ENCODE results near the gene RTL10.

The RTL10 gene

GRCh38 chr22:19875531-19876313, 21.0 kb upstream of the RTL10 start:
- DNase-seq (ENCODE audit: low read depth) = no peak

DNA sequence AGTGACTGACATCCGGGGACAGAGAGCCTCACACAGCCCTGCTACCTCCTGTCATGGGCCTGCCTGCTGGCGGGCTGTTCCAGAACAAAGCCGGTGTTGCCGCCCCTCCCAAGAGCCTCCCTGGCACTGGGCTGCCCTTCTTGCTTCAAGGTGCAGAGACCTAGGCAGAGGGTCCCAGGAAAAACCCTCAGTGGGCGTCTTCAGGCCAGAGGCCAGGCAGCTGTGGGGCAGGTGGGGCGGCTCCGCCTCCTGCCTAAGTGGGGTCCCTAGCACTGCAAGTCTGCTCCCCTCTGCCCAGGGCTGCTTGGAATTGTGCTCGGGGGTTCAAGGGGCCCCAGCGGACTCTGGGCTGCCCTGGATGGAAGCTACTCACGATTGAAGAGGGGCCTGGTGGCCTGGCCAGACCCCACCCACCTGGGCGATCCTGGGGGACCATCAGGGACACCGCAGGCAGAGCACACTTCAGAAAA, 20.4 kb upstream of the RTL10 start:
- no peak for DNase-seq (ENCODE audit: low read depth)

DNA sequence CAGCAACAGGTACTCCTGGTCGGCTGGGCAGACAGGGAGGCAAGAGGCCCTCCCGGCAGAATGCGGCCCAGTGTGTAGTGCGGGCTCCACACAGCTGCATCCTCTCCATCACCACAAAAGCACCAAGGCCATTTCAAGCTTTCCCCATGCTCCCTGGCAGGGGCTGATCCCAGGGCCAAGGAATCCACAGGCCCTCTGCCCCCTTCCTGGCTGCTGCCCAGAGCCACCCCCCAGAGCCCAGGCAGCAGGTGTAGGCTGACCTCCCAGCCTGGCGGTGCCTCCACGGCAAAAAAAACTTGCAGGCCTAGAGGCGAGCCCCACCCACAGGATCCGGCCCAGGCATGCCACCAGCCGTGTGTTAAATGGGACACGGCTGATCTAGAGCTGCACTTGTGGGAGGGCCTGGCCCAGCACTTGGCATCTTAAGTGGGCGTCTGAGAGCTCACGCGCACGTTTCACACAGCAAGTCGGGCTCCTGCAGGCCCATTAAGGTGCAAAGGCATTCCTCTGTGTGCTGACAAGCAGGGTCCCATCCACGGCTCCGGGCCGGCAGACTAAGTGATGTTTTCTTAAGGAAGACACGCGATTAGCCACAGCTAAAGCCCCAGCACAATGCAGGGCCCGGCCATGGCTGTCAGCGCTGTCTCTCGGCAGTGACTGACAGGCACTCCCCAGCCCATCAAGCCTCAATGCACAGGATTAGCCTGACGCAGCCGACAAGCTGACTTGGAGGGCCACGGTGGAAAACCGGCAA, 19.8 kb upstream of the RTL10 start:
- no peak for DNase-seq (ENCODE audit: low read depth)

GRCh38 chr22:19873960-19874306, 19.3 kb upstream of the RTL10 start:
- no peak for DNase-seq (ENCODE audit: low read depth)

DNA sequence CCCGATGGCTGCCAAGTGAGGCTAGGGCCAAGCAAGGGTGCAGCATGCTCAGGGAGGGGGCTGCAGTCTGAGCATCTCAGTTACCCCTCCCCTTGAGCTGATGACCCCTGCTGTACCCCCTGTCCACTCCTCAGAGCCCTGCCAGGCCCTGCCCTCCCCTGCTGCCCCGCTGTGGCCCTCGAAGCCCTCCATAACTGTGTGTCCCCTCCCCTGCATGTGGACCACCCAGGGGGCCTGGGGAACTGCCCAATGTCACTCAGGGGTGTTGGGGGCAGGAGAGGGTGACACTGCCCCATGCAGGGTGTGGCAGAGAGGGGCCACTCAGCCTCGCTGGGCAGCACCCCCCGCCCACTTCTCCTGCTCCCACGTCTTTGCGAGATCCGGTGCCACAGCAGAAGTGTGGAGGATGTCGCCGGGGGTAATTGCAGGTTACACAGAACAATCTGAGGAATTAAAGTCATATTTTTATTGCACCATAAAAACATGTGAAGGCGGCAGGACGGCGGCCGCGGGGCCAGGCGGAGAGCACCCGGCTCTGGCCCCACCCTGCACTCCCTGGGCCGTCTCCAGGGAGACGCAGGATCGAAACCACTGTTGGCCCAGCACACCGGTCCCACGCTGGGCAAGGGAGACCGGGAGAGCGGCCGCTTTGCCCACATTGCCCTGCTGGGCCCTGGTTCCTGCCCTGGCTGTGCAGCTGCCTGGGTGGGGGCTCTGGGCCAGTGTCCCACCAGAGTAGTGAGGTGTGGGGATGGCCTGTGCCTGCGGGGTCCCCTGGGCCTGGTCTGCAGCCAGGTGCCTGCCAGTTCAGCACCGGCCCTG, 18.7 kb upstream of the RTL10 start:
- DNase-seq (ENCODE audit: low read depth) = no peak

- DNase-seq (ENCODE audit: low read depth) = no peak
These were observed 18.1 kb upstream of the RTL10 start for GRCh38 chr22:19872779-19873137.

DNA sequence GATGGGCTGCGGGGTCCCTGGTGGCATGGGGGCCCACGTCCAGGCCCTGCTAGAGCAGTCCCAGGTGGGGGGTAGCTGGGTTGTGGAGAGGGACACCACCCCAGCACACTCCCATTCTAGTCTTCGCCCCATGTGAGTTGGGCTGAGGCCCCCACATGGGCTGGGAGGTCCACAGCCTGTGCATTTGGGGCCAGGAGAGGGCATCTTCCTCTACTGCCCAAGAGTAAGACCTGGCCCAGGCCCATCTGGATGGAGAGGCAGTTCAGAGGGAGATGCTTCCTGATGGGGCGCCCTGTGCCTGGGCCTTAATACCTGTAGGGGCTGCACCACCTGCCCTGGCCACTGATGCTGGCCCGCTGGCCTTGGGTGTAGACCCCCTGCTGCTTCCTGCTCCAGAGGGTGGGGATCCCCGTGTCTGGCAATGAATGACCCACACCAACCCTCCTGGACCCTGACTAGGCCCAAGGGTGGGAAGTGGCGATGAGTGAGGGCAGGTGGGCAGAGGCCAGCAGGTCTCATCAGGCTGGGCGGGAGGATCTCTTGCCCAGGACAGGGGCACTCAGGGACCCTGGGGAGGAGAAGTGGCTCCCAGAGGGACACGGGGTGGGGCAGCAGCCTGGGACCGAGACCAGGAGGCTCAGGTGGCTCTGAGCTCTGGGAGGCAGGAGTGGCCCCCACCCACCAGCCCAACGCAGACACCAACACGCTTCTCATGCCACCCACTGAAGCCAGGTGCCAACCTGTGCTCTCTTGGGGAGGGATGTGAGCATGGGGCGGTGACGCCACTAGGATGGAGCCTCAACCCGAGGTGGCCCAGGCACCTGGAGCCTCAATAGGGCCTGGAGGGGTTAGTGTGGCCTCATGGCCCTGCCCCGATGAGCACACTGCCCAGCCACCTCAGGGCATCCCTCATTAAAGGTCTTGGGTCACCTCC, 17.4 kb upstream of the RTL10 start:
- no peak for DNase-seq (ENCODE audit: low read depth)

DNA sequence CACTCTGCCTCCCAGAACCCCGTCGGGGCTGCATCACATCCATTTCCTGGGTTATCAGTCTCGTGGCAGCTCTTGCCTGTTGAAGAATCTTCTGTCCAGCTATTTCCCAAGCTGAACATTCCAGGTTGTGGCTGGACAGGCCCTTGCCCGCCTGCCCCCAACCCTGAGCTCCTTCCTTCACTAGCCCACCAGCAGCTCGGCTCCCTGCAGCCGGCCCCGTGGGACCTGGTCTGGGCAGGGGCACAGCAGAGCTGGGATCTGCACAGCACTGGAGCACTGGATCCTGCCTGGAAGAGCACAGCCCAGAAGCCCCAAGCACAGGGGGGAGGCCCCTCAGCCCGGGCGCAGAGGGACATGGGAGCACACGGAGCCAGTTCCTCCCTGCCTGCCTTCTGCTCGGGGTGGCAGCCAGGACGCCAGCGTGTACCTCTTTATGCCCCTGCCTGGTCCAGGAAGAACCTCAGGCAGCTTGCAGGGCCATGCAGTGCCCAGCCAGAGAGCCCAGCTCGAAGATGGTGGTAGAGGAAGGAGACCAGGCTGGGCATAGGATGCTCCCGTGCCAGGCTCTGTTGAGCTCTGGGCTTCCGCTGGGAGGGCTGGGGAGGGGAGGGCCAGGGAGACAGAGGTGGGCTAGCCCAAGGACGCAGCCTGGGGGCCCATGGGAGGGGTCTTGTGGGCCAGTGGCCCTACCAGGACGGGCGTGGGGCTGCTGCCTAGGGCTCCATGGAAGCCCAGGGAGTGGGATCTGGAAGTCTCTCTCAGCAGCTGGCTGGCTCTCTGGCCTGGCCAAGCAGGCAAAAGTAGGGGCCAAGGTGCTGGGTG, 16.6 kb upstream of the RTL10 start:
- DNase-seq (ENCODE audit: low read depth) = no peak

DNA sequence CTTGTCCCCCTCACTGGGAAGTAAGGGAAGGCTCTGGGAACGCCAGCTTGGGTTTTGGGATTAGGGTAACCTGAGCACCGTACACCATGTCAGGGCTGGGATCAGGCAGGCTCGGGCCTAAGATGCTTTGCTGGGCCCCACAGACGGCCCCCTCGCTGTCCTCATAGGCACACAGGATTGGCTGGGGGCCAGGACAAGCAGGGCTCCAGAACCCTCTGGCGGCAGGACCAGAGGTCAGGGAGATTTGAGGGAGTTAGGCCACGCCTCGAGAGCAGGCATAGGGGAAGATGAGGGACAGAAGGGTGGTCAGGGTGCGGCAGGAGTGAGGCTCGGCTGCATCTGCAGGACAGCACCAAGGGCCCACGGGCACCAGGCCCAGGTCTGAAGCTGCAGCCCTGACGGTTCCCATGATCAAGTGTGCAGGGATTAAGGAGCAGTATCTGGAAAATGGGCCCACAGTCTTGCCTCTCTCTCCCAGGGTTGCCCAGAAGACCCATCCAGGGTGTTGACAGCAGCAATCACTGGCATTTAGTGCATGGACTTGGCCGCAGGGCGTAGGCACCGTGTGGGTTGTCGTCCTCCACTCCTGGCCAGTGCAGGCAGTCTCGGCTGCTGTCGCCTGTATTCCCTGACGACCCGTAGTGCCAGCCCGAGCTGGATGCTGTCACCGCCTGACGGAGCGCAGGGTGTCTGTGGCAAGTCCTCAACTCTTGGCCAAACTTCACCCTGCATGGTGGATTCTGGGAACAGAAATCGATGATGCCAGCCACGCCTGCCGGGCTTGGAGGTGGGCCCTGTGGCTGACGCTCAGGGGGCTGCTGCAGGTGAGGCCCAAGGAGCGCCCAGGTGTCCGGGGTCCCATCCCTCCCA, 15.7 kb upstream of the RTL10 start:
- DNase-seq (ENCODE audit: low read depth) = no peak

GRCh38 chr22:19869497-19870152, 15.0 kb upstream of the RTL10 start:
- DNase-seq (ENCODE audit: low read depth) = no peak

DNA sequence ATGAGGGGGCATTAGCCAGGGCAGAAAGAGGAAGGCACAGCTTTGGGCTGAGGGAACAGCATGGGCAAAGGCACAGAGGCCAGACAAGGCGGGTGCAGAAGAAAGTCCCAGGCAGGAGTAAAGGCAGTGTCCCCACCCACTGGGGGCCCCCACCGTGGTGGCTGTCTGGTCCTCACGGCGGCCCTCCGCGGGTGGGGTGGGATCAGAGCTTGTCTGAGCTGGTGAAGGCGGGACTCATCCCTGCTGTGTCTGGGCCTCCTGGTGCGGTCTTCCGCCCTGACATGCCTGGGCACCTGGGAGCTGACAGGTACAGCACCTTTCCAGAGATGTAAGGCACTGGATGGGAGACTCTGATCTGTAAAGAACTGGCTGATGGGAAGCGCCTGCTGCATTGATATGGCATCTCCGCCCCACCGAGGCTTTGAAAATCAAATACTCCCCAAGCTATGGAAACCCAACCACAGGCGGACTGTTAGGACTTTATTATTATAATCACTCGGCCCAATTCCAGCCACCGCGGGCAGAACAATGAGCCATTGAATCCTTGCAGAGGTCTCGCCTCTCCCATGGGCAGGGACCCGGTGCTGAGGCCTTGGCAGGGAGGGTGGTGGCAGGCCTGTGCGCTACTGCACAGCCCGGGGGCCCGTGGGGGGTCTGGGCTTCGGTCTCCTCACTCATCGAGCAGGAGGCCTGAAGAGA, 14.2 kb upstream of the RTL10 start:
- no peak for DNase-seq (ENCODE audit: low read depth)

DNA sequence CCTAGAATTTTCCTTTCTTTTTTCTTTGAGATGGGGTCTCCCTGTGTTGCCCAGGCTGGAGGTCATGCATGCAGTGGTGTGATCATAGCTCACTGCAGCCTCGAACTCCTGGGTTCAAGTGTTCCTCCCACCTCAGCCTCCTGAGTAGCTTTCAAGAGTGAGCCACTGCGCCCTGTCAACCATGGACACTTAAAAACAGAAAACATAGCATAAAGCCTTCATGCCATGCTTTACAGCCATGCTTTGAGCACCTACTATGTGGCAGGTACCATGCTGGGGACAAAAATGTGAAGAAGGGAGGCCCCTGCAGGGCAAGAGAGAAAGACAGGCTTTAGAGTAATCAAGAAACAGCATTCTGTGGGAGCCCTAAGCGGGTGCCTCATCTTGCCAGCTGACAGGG, 13.7 kb upstream of the RTL10 start:
- DNase-seq (ENCODE audit: low read depth) = no peak

DNA sequence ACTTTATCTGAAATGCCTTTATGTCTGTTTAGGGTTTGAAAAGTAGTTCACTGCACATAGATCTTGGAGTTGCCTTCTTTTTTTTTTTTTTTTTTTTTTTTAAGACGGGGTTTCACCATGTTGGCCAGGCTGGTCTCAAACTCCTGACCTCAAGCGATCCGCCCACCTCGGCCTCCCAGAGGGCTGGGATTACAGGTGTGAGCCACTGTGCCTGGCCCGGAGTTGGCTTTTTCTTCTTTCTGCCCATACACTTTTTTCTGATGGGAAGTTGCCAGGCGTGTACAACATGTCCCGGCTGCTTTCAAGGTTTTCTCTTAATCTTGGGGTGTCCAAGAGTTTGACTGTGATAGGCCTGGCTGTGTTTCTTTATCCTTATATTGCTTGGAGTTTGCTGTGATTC, 12.9 kb upstream of the RTL10 start:
- no peak for DNase-seq (ENCODE audit: low read depth)

- no peak for DNase-seq (ENCODE audit: low read depth)
These were observed 12.0 kb upstream of the RTL10 start for GRCh38 chr22:19866665-19867009.

GRCh38 chr22:19865141-19865829, 10.6 kb upstream of the RTL10 start:
- DNase-seq (ENCODE audit: low read depth) = no peak

DNA sequence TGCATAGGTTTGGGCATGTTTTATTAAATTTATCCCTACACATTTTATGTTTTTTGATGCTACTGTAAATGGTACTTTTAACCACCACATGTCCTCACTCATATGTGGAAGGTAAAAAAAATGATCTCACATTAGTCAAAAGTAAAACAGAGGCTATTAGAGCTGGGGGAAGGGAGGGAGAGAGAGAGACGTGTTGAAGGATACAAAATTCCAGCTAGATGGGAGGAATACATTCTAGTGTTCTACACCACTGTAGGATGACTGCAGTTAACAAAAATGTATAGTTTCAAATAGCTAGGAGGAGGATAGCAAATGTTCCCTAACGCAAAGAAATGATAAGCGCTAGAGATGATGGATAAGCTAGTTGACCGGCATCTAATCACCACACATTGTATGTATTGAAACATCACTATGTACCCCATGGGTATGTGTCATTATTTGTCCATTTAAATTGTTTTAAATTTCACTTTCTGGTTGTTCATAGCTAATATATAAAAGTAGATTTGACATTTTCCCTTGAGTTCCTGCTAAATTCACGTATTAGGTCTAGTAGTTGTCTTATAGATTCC, 9.9 kb upstream of the RTL10 start:
- DNase-seq (ENCODE audit: low read depth) = no peak

DNA sequence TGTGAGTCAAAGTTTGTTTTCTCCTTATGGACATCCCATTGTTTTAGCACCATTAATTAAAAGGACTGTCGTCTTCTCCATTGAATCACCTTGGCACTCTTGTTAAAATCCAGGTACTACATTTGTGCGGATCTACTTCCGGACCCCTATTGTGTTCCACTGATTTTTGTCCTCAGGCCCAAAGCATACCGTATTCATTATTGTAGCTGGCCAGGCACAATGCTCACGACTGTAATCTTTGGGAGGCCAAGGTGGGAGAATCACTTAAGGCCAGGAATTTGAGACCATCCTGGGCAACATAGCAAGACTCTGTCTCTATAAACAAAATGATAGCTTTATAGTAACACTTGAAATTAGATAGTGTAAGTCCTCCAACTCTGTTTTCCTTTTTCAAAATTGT, 8.9 kb upstream of the RTL10 start:
- no peak for DNase-seq (ENCODE audit: low read depth)

Measured in activated T-cell treated with anti-CD3 and anti-CD28 coated beads for 48 hours (primary cell).